Measurements from ENCODE around the gene INTS4.

Gene INTS4

DNA sequence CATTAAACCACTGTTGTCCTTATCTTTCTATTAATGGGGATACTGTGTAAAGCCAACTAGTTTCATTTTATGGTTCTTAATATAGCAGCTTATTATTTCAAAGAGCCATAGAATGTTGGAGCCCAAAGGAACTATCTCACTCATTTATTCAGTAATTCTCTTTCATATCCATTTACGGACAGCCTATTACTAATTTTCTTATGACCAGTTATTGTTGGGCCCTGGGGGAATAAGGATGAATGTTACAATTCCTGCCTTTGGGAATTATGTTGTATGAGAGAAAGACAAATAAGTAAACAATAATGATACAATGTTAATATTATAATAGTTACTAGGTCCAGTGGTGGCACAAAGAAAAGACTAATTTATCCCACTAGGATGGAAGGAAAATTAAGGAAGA lies 121.1 kb downstream of the INTS4 start:
- peaks cover 7% of the 10 kb centered on the region; the same call in 1 of the 2 replicates for H3K36me3 ChIP-seq (ENCODE audit: low read length)
- TF ChIP-seq EZH2phosphoT487 (conservative IDR thresholded peaks at IDR 0.05; ENCODE audit: low read length): no peak
- TF ChIP-seq, protein P1, sequence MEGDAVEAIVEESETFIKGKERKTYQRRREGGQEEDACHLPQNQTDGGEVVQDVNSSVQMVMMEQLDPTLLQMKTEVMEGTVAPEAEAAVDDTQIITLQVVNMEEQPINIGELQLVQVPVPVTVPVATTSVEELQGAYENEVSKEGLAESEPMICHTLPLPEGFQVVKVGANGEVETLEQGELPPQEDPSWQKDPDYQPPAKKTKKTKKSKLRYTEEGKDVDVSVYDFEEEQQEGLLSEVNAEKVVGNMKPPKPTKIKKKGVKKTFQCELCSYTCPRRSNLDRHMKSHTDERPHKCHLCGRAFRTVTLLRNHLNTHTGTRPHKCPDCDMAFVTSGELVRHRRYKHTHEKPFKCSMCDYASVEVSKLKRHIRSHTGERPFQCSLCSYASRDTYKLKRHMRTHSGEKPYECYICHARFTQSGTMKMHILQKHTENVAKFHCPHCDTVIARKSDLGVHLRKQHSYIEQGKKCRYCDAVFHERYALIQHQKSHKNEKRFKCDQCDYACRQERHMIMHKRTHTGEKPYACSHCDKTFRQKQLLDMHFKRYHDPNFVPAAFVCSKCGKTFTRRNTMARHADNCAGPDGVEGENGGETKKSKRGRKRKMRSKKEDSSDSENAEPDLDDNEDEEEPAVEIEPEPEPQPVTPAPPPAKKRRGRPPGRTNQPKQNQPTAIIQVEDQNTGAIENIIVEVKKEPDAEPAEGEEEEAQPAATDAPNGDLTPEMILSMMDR (IDR thresholded peaks at IDR 0.05; ENCODE audit: insufficient read depth, low read length, poor library complexity, severe bottlenecking): no peak
- no peak overlapping the region for H3K4me2 ChIP-seq (ENCODE audit: low read depth, low read length, poor library complexity, severe bottlenecking)
- H3K9me3 ChIP-seq (ENCODE audit: insufficient read depth, low read length): no peaks in the 10 kb centered on the region
- H3K4me3 ChIP-seq (ENCODE audit: insufficient read depth, low read length, poor library complexity, severe bottlenecking): no peak overlapping the region
- no peak overlapping the region for H3K9ac ChIP-seq (ENCODE audit: low read length)
- no peaks in the 10 kb centered on the region for H3K27me3 ChIP-seq (ENCODE audit: low read length)
- H3K9me2 ChIP-seq (replicated peaks; ENCODE audit: insufficient read depth, low read length): no peaks in the 10 kb centered on the region
- no peaks in the 10 kb centered on the region for H3K79me2 ChIP-seq (ENCODE audit: insufficient read depth, low read length)
- no peak overlapping the region for H3K27ac ChIP-seq (ENCODE audit: low read depth, low read length)
- no peaks in the 10 kb centered on the region for H3F3A ChIP-seq (ENCODE audit: insufficient read depth)
- H4K20me1 ChIP-seq (ENCODE audit: low read depth, low read length): no peaks in the 10 kb centered on the region
- no peak overlapping the region for H2AFZ ChIP-seq (ENCODE audit: low read depth, low read length, severe bottlenecking)

DNA sequence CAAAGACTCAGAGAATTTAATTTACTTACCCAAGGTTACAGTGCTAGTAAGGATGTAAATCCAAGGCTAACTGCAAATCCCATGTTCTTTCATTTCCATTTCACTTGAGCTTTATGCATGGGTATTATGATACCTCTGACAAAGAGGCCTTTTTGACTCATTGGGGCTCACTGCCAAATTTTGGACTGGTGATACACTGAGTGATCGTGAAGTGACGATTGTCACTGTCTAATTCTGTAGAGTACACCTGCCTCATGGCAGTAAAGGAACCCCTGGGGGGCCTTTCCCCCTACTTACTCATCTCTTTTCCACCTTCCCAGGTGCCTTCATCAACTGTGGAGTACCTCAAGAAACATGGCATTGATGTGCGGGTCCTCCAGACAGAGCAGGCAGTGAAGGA lies 122.6 kb downstream of the INTS4 start:
- Histone ChIP-seq H3K4me2 (ENCODE audit: low read depth, low read length, poor library complexity, severe bottlenecking) (no peak overlapping the region), H3K27me3 (ENCODE audit: low read length) (no peaks in the 10 kb centered on the region), H3F3A (ENCODE audit: insufficient read depth) (no peaks in the 10 kb centered on the region), H3K4me3 (ENCODE audit: insufficient read depth, low read length, poor library complexity, severe bottlenecking) (no peak overlapping the region), H3K9me2 (replicated peaks; ENCODE audit: insufficient read depth, low read length) (no peaks in the 10 kb centered on the region), H3K9ac (ENCODE audit: low read length) (no peak overlapping the region), H4K20me1 (ENCODE audit: low read depth, low read length) (no peaks in the 10 kb centered on the region), H3K9me3 (ENCODE audit: insufficient read depth, low read length) (no peaks in the 10 kb centered on the region), H3K36me3 (ENCODE audit: low read length) (peaks cover 7% of the 10 kb centered on the region; the same call in 1 of the 2 replicates), H3K79me2 (ENCODE audit: insufficient read depth, low read length) (no peaks in the 10 kb centered on the region), H2AFZ (ENCODE audit: low read depth, low read length, severe bottlenecking) (no peak overlapping the region), H3K27ac (ENCODE audit: low read depth, low read length) (no peak overlapping the region)
- no peak for TF ChIP-seq EZH2phosphoT487 (conservative IDR thresholded peaks at IDR 0.05; ENCODE audit: low read length)
- TF ChIP-seq, protein P1 (IDR thresholded peaks at IDR 0.05; ENCODE audit: insufficient read depth, low read length, poor library complexity, severe bottlenecking): no peak

DNA sequence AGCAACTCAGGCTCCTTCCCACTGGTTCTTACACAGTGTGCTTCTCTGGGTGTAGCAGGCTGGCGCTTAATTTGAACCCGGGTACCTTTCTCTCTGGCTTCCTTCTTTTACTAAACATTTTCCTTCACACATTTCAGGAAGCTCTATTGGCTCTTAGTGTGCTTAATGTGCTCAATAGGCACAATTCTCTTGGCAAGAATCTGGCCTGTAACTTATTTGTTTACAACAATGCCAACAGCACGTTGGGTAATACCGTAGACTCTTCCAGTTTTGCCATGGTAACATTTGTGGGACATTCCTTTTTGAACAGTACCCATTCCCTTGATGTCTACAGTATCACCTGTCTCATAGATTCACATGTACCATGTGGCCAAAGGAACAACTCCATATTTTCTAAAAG lies 125.7 kb downstream of the INTS4 start:
- Histone ChIP-seq H3K27me3 (ENCODE audit: low read length) (no peaks in the 10 kb centered on the region), H3F3A (ENCODE audit: insufficient read depth) (no peaks in the 10 kb centered on the region), H3K4me3 (ENCODE audit: insufficient read depth, low read length, poor library complexity, severe bottlenecking) (no peak overlapping the region), H2AFZ (ENCODE audit: low read depth, low read length, severe bottlenecking) (no peak overlapping the region), H3K79me2 (ENCODE audit: insufficient read depth, low read length) (no peaks in the 10 kb centered on the region), H4K20me1 (ENCODE audit: low read depth, low read length) (no peaks in the 10 kb centered on the region), H3K36me3 (ENCODE audit: low read length) (peaks cover 7% of the 10 kb centered on the region; the same call in 1 of the 2 replicates), H3K27ac (ENCODE audit: low read depth, low read length) (no peak overlapping the region), H3K4me2 (ENCODE audit: low read depth, low read length, poor library complexity, severe bottlenecking) (no peak overlapping the region), H3K9me2 (replicated peaks; ENCODE audit: insufficient read depth, low read length) (no peaks in the 10 kb centered on the region), H3K9me3 (ENCODE audit: insufficient read depth, low read length) (no peaks in the 10 kb centered on the region), H3K9ac (ENCODE audit: low read length) (no peak overlapping the region)
- TF ChIP-seq, protein P1 (IDR thresholded peaks at IDR 0.05; ENCODE audit: insufficient read depth, low read length, poor library complexity, severe bottlenecking): no peak
- TF ChIP-seq EZH2phosphoT487 (conservative IDR thresholded peaks at IDR 0.05; ENCODE audit: low read length): no peak

Measured in SU-DHL-6 (cell line).